ENCODE data around the gene SLC66A1. TPM values are rescaled to one million over a fixed set of nuclear protein-coding genes. Genes with fewer than 3 reads are reported as not detected.

Gene SLC66A1
- total RNA-seq, 1 experiment from 2014 or later, result 24.0 TPM

GRCh38 chr1:19359357-19359756, 47.2 kb downstream of the SLC66A1 start:
- no peak overlapping the region for H3K27ac Mint-ChIP-seq (ENCODE audit: unreplicated experiment)
- intact Hi-C loops (cut with micrococcal nuclease; ENCODE audit: unreplicated experiment), result no loop called here
- BruUV-seq (replicated peaks), result no TSS peak
- H3K4me3 Mint-ChIP-seq (ENCODE audit: unreplicated experiment), result no peak overlapping the region
- ChIA-PET CTCF (no interaction called here), POLR2A (no interaction called here)
- peaks cover 2% of the 10 kb centered on the region for H3K4me1 Mint-ChIP-seq (ENCODE audit: low read depth, unreplicated experiment)
- peaks cover 23% of the 10 kb centered on the region for H3K36me3 Mint-ChIP-seq (ENCODE audit: insufficient read depth, unreplicated experiment)
- no peaks in the 10 kb centered on the region for H3K27me3 ChIP-seq (replicated peaks; ENCODE audit: control insufficient read depth, insufficient read depth, low read length)
- H3K27me3 Mint-ChIP-seq (ENCODE audit: insufficient read depth, unreplicated experiment), result no peaks in the 10 kb centered on the region
- H3K9me3 Mint-ChIP-seq (ENCODE audit: unreplicated experiment), result no peaks in the 10 kb centered on the region
- no peaks in the 10 kb centered on the region for H3K4me1 ChIP-seq
- peaks cover 1% of the 10 kb centered on the region; the same call in 1 of the 2 replicates for H3K36me3 ChIP-seq (ENCODE audit: control insufficient read depth, insufficient read depth, low read length)
- TF ChIP-seq, protein P1, sequence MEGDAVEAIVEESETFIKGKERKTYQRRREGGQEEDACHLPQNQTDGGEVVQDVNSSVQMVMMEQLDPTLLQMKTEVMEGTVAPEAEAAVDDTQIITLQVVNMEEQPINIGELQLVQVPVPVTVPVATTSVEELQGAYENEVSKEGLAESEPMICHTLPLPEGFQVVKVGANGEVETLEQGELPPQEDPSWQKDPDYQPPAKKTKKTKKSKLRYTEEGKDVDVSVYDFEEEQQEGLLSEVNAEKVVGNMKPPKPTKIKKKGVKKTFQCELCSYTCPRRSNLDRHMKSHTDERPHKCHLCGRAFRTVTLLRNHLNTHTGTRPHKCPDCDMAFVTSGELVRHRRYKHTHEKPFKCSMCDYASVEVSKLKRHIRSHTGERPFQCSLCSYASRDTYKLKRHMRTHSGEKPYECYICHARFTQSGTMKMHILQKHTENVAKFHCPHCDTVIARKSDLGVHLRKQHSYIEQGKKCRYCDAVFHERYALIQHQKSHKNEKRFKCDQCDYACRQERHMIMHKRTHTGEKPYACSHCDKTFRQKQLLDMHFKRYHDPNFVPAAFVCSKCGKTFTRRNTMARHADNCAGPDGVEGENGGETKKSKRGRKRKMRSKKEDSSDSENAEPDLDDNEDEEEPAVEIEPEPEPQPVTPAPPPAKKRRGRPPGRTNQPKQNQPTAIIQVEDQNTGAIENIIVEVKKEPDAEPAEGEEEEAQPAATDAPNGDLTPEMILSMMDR (IDR thresholded peaks at IDR 0.05; ENCODE audit: insufficient read depth in 1 of 2, low read depth in 1 of 2, low read length in 1 of 2, severe bottlenecking in 1 of 2, unreplicated experiment in 1 of 2), result no peak
- no peak for DNase-seq
- no peak overlapping the region for H3K4me3 ChIP-seq (ENCODE audit: low read depth, low read length)
- H3K9me3 ChIP-seq, result no peaks in the 10 kb centered on the region

GRCh38 chr1:19360016-19360415, 47.9 kb downstream of the SLC66A1 start:
- no TSS peak for BruUV-seq (replicated peaks)
- H3K9me3 Mint-ChIP-seq (ENCODE audit: unreplicated experiment), result no peaks in the 10 kb centered on the region
- Histone ChIP-seq H3K27me3 (replicated peaks; ENCODE audit: control insufficient read depth, insufficient read depth, low read length) (no peaks in the 10 kb centered on the region), H3K9me3 (no peaks in the 10 kb centered on the region), H3K4me3 (ENCODE audit: low read depth, low read length) (no peak overlapping the region), H3K4me1 (no peaks in the 10 kb centered on the region), H3K36me3 (ENCODE audit: control insufficient read depth, insufficient read depth, low read length) (peaks cover 1% of the 10 kb centered on the region; the same call in 1 of the 2 replicates)
- ChIA-PET POLR2A (no interaction called here), CTCF (no interaction called here)
- no peak for DNase-seq
- no peak overlapping the region for H3K4me3 Mint-ChIP-seq (ENCODE audit: unreplicated experiment)
- H3K27me3 Mint-ChIP-seq (ENCODE audit: insufficient read depth, unreplicated experiment), result no peaks in the 10 kb centered on the region
- H3K27ac Mint-ChIP-seq (ENCODE audit: unreplicated experiment), result no peak overlapping the region
- peaks cover 23% of the 10 kb centered on the region for H3K36me3 Mint-ChIP-seq (ENCODE audit: insufficient read depth, unreplicated experiment)
- no peaks in the 10 kb centered on the region for H3K4me1 Mint-ChIP-seq (ENCODE audit: low read depth, unreplicated experiment)
- intact Hi-C loops (cut with micrococcal nuclease; ENCODE audit: unreplicated experiment), result no loop called here
- TF ChIP-seq, protein P1 (IDR thresholded peaks at IDR 0.05; ENCODE audit: insufficient read depth in 1 of 2, low read depth in 1 of 2, low read length in 1 of 2, severe bottlenecking in 1 of 2, unreplicated experiment in 1 of 2), result no peak

- TF ChIP-seq, protein P1 (IDR thresholded peaks at IDR 0.05; ENCODE audit: insufficient read depth in 1 of 2, low read depth in 1 of 2, low read length in 1 of 2, severe bottlenecking in 1 of 2, unreplicated experiment in 1 of 2), result no peak
- Mint-ChIP-seq H3K27ac (ENCODE audit: unreplicated experiment) (no peak overlapping the region), H3K4me3 (ENCODE audit: unreplicated experiment) (no peak overlapping the region), H3K36me3 (ENCODE audit: insufficient read depth, unreplicated experiment) (peaks cover 23% of the 10 kb centered on the region), H3K27me3 (ENCODE audit: insufficient read depth, unreplicated experiment) (no peaks in the 10 kb centered on the region), H3K9me3 (ENCODE audit: unreplicated experiment) (no peaks in the 10 kb centered on the region), H3K4me1 (ENCODE audit: low read depth, unreplicated experiment) (no peaks in the 10 kb centered on the region)
- H3K9me3 ChIP-seq, result no peaks in the 10 kb centered on the region
- H3K36me3 ChIP-seq (ENCODE audit: control insufficient read depth, insufficient read depth, low read length), result peaks cover 1% of the 10 kb centered on the region; the same call in 1 of the 2 replicates
- H3K4me3 ChIP-seq (ENCODE audit: low read depth, low read length), result no peak overlapping the region
- DNase-seq, result no peak
- BruUV-seq (replicated peaks), result no TSS peak
- intact Hi-C loops (cut with micrococcal nuclease; ENCODE audit: unreplicated experiment), result no loop called here
- ChIA-PET POLR2A (no interaction called here), CTCF (no interaction called here)
- H3K4me1 ChIP-seq, result no peaks in the 10 kb centered on the region
- H3K27me3 ChIP-seq (replicated peaks; ENCODE audit: control insufficient read depth, insufficient read depth, low read length), result no peaks in the 10 kb centered on the region
These were observed 48.3 kb downstream of the SLC66A1 start for GRCh38 chr1:19360432-19360831.
